PC-9 (cell line): Measurements from ENCODE around the gene MVB12B. TPM values are rescaled to one million over a fixed set of nuclear protein-coding genes. Genes with fewer than 3 reads are reported as not detected.

Experiments used
- BruUV-seq: library from RNA; stranded (reverse); fragments of 400-500 nt; replicated peaks from 2 replicates; lab custom pipeline; 2021; lab: Mats Ljungman, UMichigan
- CTCF ChIA-PET: fragments of 300-600 bp; sonication (Branson Sonifier 250); formaldehyde crosslinking; loops from one replicate; lab custom pipeline; 2022; ENCODE audit warnings: antibody characterized with exemption; lab: Charles Lee
- POLR2A ChIA-PET: fragments of 300-600 bp; sonication (Branson Sonifier 250); formaldehyde crosslinking; loops from one replicate; lab custom pipeline; 2022; ENCODE audit warnings: antibody characterized with exemption; ENCODE audit not compliant: unreplicated experiment; lab: Charles Lee
- DNase-seq, 2 experiments: peaks; one replicate each; pipeline versions ENCODE4 v3.0.0 to v3.0.0-alpha.2; 2015 to 2022; ENCODE audit warnings: mixed read lengths in 1 of 2
- H2AFZ ChIP-seq: fragments of 200-600 bp; sonication (generic); 2 replicates; pipeline ENCODE4 v1.8.1; 2017; ENCODE audit warnings: antibody characterized with exemption
- H3F3A ChIP-seq: fragments of 200-600 bp; sonication (generic); 2 replicates; pipeline ENCODE4 v1.8.1; 2017; ENCODE audit warnings: antibody characterized with exemption, mild to moderate bottlenecking, low read depth; ENCODE audit not compliant: insufficient read depth
- H3K27ac ChIP-seq: fragments of 200-600 bp; sonication (generic); 2 replicates; pipeline ENCODE4 v1.6.1; 2016; ENCODE audit warnings: mixed run types
- H3K27me3 ChIP-seq: fragments of 200-600 bp; sonication (generic); 2 replicates; pipeline ENCODE4 v1.6.1; 2016; ENCODE audit warnings: low read depth, mixed run types; ENCODE audit not compliant: insufficient read depth
- H3K36me3 ChIP-seq: fragments of 200-600 bp; sonication (generic); 2 replicates; pipeline ENCODE4 v1.6.1; 2016; ENCODE audit warnings: low read depth, mixed run types
- H3K4me1 ChIP-seq: fragments of 200-600 bp; sonication (generic); replicated peaks from 2 replicates; pipeline ENCODE4 v1.6.1; 2016; ENCODE audit warnings: mixed run types; ENCODE audit not compliant: insufficient read depth
- H3K4me2 ChIP-seq: fragments of 200-600 bp; sonication (generic); 2 replicates; pipeline ENCODE4 v1.6.1; 2017; ENCODE audit warnings: mixed run types
- H3K4me3 ChIP-seq: fragments of 200-600 bp; sonication (generic); 2 replicates; pipeline ENCODE4 v1.6.1; 2016; ENCODE audit warnings: mixed run types
- H3K79me2 ChIP-seq: fragments of 200-600 bp; sonication (generic); 2 replicates; pipeline ENCODE4 v1.6.1; 2017; ENCODE audit warnings: low read depth, mixed run types
- H3K9me2 ChIP-seq: fragments of 200-600 bp; sonication (generic); 2 replicates; pipeline ENCODE4 v1.8.1; 2017; ENCODE audit warnings: mild to moderate bottlenecking; ENCODE audit not compliant: insufficient read depth
- H3K9me3 ChIP-seq: fragments of 200-600 bp; sonication (generic); 2 replicates; pipeline ENCODE4 v1.8.1; 2016; ENCODE audit warnings: low read depth; ENCODE audit not compliant: insufficient read depth
- H4K20me1 ChIP-seq: fragments of 200-600 bp; sonication (generic); 2 replicates; pipeline ENCODE4 v1.8.1; 2017; ENCODE audit not compliant: insufficient read depth
- CTCF ChIP-seq: fragments of 200-600 bp; sonication (generic); conservative IDR thresholded peaks from 2 replicates; pipeline ENCODE4 v1.6.1; 2017; ENCODE audit warnings: mixed run types, antibody characterized with exemption, mild to moderate bottlenecking, moderate library complexity
- EZH2 ChIP-seq: fragments of 200-600 bp; sonication (generic); IDR thresholded peaks from 2 replicates; pipeline ENCODE4 v1.8.0; 2017; ENCODE audit warnings: antibody characterized with exemption, low read depth
- intact Hi-C: fragments of 100-400 bp; cut with micrococcal nuclease; formaldehyde crosslinking; loops from one replicate; pipeline ENCODE4 v1.10.0; 2022; ENCODE audit not compliant: unreplicated experiment
- total RNA-seq: library from RNA; stranded (reverse); gene quantifications from 2 replicates; pipeline ENCODE4 v1.2.3, GENCODE V29; 2021

Gene MVB12B
- total RNA-seq, 1 experiment from 2014 or later: 8.8 TPM

- Histone ChIP-seq H3K27ac (no peak overlapping the region), H3K9me3 (no peaks in the 10 kb centered on the region), H3K4me2 (no peak overlapping the region), H3K9me2 (no peaks in the 10 kb centered on the region), H2AFZ (no peak overlapping the region), H3K27me3 (no peaks in the 10 kb centered on the region), H3K4me3 (no peak overlapping the region), H3K4me1 (no peaks in the 10 kb centered on the region), H3K36me3 (no peaks in the 10 kb centered on the region), H3F3A (no peaks in the 10 kb centered on the region), H3K79me2 (no peaks in the 10 kb centered on the region), H4K20me1 (no peaks in the 10 kb centered on the region)
- TF ChIP-seq CTCF (no peak), EZH2 (no peak)
- intact Hi-C loops: loop anchor here (1.0 to 10.0 kb wide), 4 partner anchors 84 to 898 kb away; no protein-coding TSS in a partner anchor
- BruUV-seq: no TSS peak
- no peak for DNase-seq
- CTCF ChIA-PET: interaction anchor here (0.7 kb wide), 1 partner anchor 648 kb away, joined by 3 read pairs; no protein-coding TSS in a partner anchor
- POLR2A ChIA-PET: no interaction called here
Measured at GRCh38 chr9:126302730-126303129, 23.9 kb upstream of the MVB12B start.

- POLR2A ChIA-PET: interaction anchor here (0.6 kb wide), 1 partner anchor 12 kb away, joined by 4 read pairs; no protein-coding TSS in a partner anchor
- no peak for DNase-seq
- no peaks in the 10 kb centered on the region for H3K9me3 ChIP-seq
- H3K79me2 ChIP-seq: no peaks in the 10 kb centered on the region
- no peaks in the 10 kb centered on the region for H3K36me3 ChIP-seq
- TF ChIP-seq CTCF (no peak), EZH2 (no peak)
- H3K4me3 ChIP-seq: no peak overlapping the region
- intact Hi-C loops: loop anchor here (5.0 to 10.0 kb wide), 2 partner anchors 189 to 899 kb away; no protein-coding TSS in a partner anchor
- CTCF ChIA-PET: no interaction called here
- no peaks in the 10 kb centered on the region for H3K9me2 ChIP-seq
- H2AFZ ChIP-seq: no peak overlapping the region
- H3K4me2 ChIP-seq: no peak overlapping the region
- no TSS peak for BruUV-seq
- H3F3A ChIP-seq: no peaks in the 10 kb centered on the region
- H3K4me1 ChIP-seq: no peaks in the 10 kb centered on the region
- H4K20me1 ChIP-seq: no peaks in the 10 kb centered on the region
- H3K27ac ChIP-seq: no peak overlapping the region
- no peaks in the 10 kb centered on the region for H3K27me3 ChIP-seq
Measured at GRCh38 chr9:126303488-126303887, 23.1 kb upstream of the MVB12B start.

- Histone ChIP-seq H3K4me1 (no peaks in the 10 kb centered on the region), H3F3A (no peaks in the 10 kb centered on the region), H3K79me2 (no peaks in the 10 kb centered on the region), H3K4me2 (no peak overlapping the region), H3K9me2 (no peaks in the 10 kb centered on the region), H3K27me3 (no peaks in the 10 kb centered on the region), H3K9me3 (no peaks in the 10 kb centered on the region), H4K20me1 (no peaks in the 10 kb centered on the region), H2AFZ (no peak overlapping the region), H3K36me3 (no peaks in the 10 kb centered on the region), H3K27ac (no peak overlapping the region), H3K4me3 (no peak overlapping the region)
- BruUV-seq: no TSS peak
- no peak for DNase-seq
- ChIA-PET POLR2A (no interaction called here), CTCF (interaction anchor here (0.6 kb wide), 1 partner anchor 94 kb away, joined by 3 read pairs; no protein-coding TSS in a partner anchor)
- TF ChIP-seq CTCF (no peak), EZH2 (no peak)
- intact Hi-C loops: loop anchor here (5.0 to 10.0 kb wide), 2 partner anchors 188 to 900 kb away; no protein-coding TSS in a partner anchor
Measured at GRCh38 chr9:126304207-126304970, 22.2 kb upstream of the MVB12B start.
